B cell (primary cell): Measurements from ENCODE around the gene SSC5D. TPM values are rescaled to one million over a fixed set of nuclear protein-coding genes. Genes with fewer than 3 reads are reported as not detected.
A peak's percentile ranks its signal among the peaks of the same experiment; 100 is the strongest.

Source experiments
- ATAC-seq: fragments of 200-7000 bp; cut with Tn5 transposase; one replicate; pipeline ENCODE4 v1.10.0; 2021; ENCODE audit warnings: low read depth, mild to moderate bottlenecking, moderate number of reproducible peaks, moderate library complexity
- CTCF ChIA-PET: fragments of 350-600 bp; sonication (Branson Sonifier 250); formaldehyde crosslinking; loops from one replicate; lab custom pipeline; 2021; ENCODE audit warnings: antibody characterized with exemption, inconsistent platforms; lab: Charles Lee
- POLR2A ChIA-PET: fragments of 350-600 bp; sonication (Branson Sonifier 250); formaldehyde crosslinking; loops from one replicate; lab custom pipeline; 2021; ENCODE audit warnings: antibody characterized with exemption; lab: Charles Lee
- DNase-seq: peaks from one replicate; pipeline ENCODE4 v3.0.0; 2013
- H2AFZ ChIP-seq: 2 replicates; pipeline ENCODE4 v1.6.1; 2012; ENCODE audit warnings: mild to moderate bottlenecking, low read depth, low read length; ENCODE audit not compliant: insufficient read depth, poor library complexity, severe bottlenecking
- H3K27ac ChIP-seq, 2 donors: 1 replicate in 1 of 2; 2 replicates in 1 of 2; pipeline ENCODE4 v1.5.1; 2012 to 2013; ENCODE audit warnings: low read length in 2 of 2, mild to moderate bottlenecking in 2 of 2, moderate library complexity in 1 of 2
- H3K27me3 ChIP-seq, 4 experiments: fragments of 200-600 bp in 1 of 4; sonication (generic) in 1 of 4; replicated peaks in 1 of 4; 1 replicate in 2 of 4; 2 replicates in 2 of 4; pipeline versions ENCODE4 v1.6.1 to v1.7.0; 2013 to 2016; ENCODE audit warnings: low read length in 3 of 4, mild to moderate bottlenecking in 2 of 4, mixed read lengths in 1 of 4, moderate library complexity in 1 of 4; ENCODE audit not compliant: insufficient read depth in 4 of 4, control insufficient read depth in 3 of 4; ENCODE audit errors: control extremely low read depth in 1 of 4
- H3K36me3 ChIP-seq, 2 experiments: replicated peaks in 1 of 2; 1 replicate in 1 of 2; 2 replicates in 1 of 2; pipeline versions ENCODE4 v1.6.1 to v1.7.1; 2013; ENCODE audit warnings: low read length in 1 of 2; ENCODE audit not compliant: insufficient read depth in 2 of 2, control insufficient read depth in 1 of 2; ENCODE audit errors: control extremely low read depth in 1 of 2, extremely low read depth in 1 of 2
- H3K4me1 ChIP-seq, 2 donors: fragments of 200-600 bp in 1 of 2; sonication (generic) in 1 of 2; 1 replicate in 1 of 2; 2 replicates in 1 of 2; pipeline versions ENCODE4 v1.5.1 to v1.6.1; 2013 to 2017; ENCODE audit warnings: low read length in 2 of 2; ENCODE audit not compliant: control insufficient read depth in 2 of 2, insufficient read depth in 2 of 2
- H3K4me2 ChIP-seq: replicated peaks from 2 replicates; pipeline ENCODE3; 2012; ENCODE audit warnings: mild to moderate bottlenecking, low read depth, low read length; ENCODE audit not compliant: poor library complexity, severe bottlenecking
- H3K4me3 ChIP-seq, 5 experiments: fragments of 200-600 bp in 1 of 5; sonication (generic) in 1 of 5; 1 replicate in 3 of 5; 2 replicates in 2 of 5; pipeline versions ENCODE4 v1.5.1 to v1.7.0; 2011 to 2016; ENCODE audit warnings: low read length in 4 of 5, mild to moderate bottlenecking in 4 of 5, low read depth in 2 of 5, control low read depth in 1 of 5, moderate library complexity in 1 of 5; ENCODE audit not compliant: insufficient read depth in 1 of 5; ENCODE audit errors: control extremely low read depth in 1 of 5, extremely low read depth in 1 of 5
- H3K79me2 ChIP-seq: fragments of 200-600 bp; sonication (generic); one replicate; pipeline ENCODE4 v1.6.0; 2016; ENCODE audit warnings: low read length; ENCODE audit not compliant: control insufficient read depth, insufficient read depth
- H3K9ac ChIP-seq: fragments of 200-600 bp; sonication (generic); 2 replicates; pipeline ENCODE4 v1.6.1; 2017; ENCODE audit warnings: mild to moderate bottlenecking, low read length, moderate library complexity
- H3K9me3 ChIP-seq, 3 donors: one replicate each; pipeline versions ENCODE4 v1.6.1 to v1.7.1; 2013; ENCODE audit warnings: low read length in 2 of 3; ENCODE audit not compliant: control insufficient read depth in 2 of 3, insufficient read depth in 1 of 3; ENCODE audit errors: control extremely low read depth in 1 of 3
- H4K20me1 ChIP-seq: 2 replicates; pipeline ENCODE4 v1.6.0; 2012; ENCODE audit warnings: mild to moderate bottlenecking, low read length; ENCODE audit not compliant: insufficient read depth, control insufficient read depth, poor library complexity, severe bottlenecking
- H3K27ac Mint-ChIP-seq: one replicate; pipeline ENCODE4 v1.8.0; 2021; ENCODE audit warnings: mixed read lengths
- H3K27me3 Mint-ChIP-seq: one replicate; pipeline ENCODE4 v1.8.0; 2021; ENCODE audit warnings: mixed read lengths
- H3K4me1 Mint-ChIP-seq: one replicate; pipeline ENCODE4 v1.8.0; 2021; ENCODE audit warnings: mixed read lengths
- H3K4me3 Mint-ChIP-seq: one replicate; pipeline ENCODE4 v1.8.0; 2021; ENCODE audit warnings: mixed read lengths
- H3K9me3 Mint-ChIP-seq: one replicate; pipeline ENCODE4 v1.8.0; 2022; ENCODE audit warnings: mixed read lengths; ENCODE audit not compliant: insufficient read depth
- EZH2 ChIP-seq: IDR thresholded peaks from 2 replicates; pipeline ENCODE4 v1.6.1; 2012; ENCODE audit warnings: borderline replicate concordance, low read depth, mild to moderate bottlenecking, moderate library complexity, low read length; ENCODE audit not compliant: insufficient read depth, poor library complexity, severe bottlenecking
- WGBS: methylation state at CpG from one replicate; pipeline ENCODE4 v1.1.5; 2013; ENCODE audit warnings: missing lambda C conversion rate; ENCODE audit not compliant: insufficient coverage; 5-methylcytosine and 5-hydroxymethylcytosine counted together
- intact Hi-C: fragments of 100-400 bp; cut with micrococcal nuclease; formaldehyde crosslinking; loops from one replicate; pipeline ENCODE4 v1.10.0; 2022
- polyA plus RNA-seq: library from polyadenylated mRNA; depleted of rRNA; stranded (reverse); fragments of >200 nt; gene quantifications from 2 replicates; pipeline ENCODE4 v1.2.3, GENCODE V29; 2012
- total RNA-seq, 2 donors: library from RNA; stranded (reverse); fragments of 120-200 nt in 1 of 2; gene quantifications; 1 replicate in 1 of 2; 2 replicates in 1 of 2; pipeline versions ENCODE4 v1.2.3 to v1.2.4, GENCODE V29; 2013 to 2022
- TF ChIP-seq, protein P1 (sequence below): fragments of 200-600 bp; IDR thresholded peaks from one replicate; pipeline ENCODE4 v1.8.0; 2022; ENCODE audit warnings: antibody characterized with exemption, mild to moderate bottlenecking

Gene SSC5D
- total and polyA plus RNA-seq, 2 donors (not counting 1 experiment from before 2014, with no cell fraction given) = 0.22 to 0.44 TPM

DNA sequence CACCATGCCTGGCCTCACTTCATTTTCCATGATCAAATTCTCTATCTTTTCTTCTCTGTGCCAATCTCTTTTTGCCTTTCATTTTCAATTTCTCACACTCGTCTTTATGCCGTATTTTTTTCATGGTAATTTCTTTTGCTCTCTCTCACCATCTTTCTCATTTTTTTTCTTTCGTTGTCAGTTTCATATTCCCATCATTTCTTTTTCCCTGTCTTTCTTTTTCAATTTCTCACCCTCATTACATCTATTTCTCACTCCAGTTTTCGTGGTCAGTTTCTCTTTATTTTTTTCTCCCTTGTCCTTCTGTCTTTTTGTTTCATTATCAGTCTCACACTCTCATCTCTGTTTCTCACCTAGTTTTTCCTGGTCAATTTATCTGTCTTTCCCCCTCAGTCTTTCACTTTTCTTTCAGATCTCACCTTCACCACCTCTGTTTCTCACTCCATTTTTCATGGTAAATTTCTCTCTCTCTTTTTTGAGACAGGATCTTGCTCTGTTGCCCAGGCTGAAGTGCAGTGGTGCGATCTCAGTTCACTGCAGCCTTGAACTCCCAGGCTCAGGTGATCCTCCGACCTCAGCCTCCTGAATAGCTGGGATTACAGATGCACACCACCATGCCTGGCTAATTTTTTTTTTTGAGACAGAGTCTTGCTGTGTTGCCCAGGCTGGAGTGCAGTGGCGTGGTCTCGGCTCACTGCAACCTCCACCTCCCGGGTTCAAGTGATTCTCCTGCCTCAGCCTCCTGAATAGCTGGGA, 14.1 kb downstream of the SSC5D start:
- POLR2A ChIA-PET = no interaction called here
- Histone ChIP-seq H3K36me3 (no peaks in the 10 kb centered on the region), H4K20me1 (no peaks in the 10 kb centered on the region), H3K4me3 (no peak overlapping the region), H3K27me3 (no peaks in the 10 kb centered on the region), H3K27ac (no peak overlapping the region), H3K79me2 (peaks cover 6% of the 10 kb centered on the region), H3K4me2 (no peak overlapping the region), H2AFZ (no peak overlapping the region), H3K9ac (no peak overlapping the region), H3K4me1 (peaks cover 4 to 16% of the 10 kb centered on the region in 2 donors), H3K9me3 (no peaks in the 10 kb centered on the region)
- Mint-ChIP-seq H3K9me3 (no peaks in the 10 kb centered on the region), H3K27ac (no peak overlapping the region), H3K27me3 (no peaks in the 10 kb centered on the region), H3K4me3 (peak overlapping the region; percentile 57), H3K4me1 (peaks cover 16% of the 10 kb centered on the region)
- DNase-seq (no peak), ATAC-seq (no peak)
- 90% methylated on average over 7 of the region's 9 CpGs for WGBS
- TF ChIP-seq, protein P1, sequence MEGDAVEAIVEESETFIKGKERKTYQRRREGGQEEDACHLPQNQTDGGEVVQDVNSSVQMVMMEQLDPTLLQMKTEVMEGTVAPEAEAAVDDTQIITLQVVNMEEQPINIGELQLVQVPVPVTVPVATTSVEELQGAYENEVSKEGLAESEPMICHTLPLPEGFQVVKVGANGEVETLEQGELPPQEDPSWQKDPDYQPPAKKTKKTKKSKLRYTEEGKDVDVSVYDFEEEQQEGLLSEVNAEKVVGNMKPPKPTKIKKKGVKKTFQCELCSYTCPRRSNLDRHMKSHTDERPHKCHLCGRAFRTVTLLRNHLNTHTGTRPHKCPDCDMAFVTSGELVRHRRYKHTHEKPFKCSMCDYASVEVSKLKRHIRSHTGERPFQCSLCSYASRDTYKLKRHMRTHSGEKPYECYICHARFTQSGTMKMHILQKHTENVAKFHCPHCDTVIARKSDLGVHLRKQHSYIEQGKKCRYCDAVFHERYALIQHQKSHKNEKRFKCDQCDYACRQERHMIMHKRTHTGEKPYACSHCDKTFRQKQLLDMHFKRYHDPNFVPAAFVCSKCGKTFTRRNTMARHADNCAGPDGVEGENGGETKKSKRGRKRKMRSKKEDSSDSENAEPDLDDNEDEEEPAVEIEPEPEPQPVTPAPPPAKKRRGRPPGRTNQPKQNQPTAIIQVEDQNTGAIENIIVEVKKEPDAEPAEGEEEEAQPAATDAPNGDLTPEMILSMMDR = no peak
- TF ChIP-seq EZH2 = no peak
- CTCF ChIA-PET = interaction anchor here (1.0 to 2.0 kb wide), 2 partner anchors 14 to 131 kb away, joined by 3 to 5 read pairs; no protein-coding TSS in a partner anchor
- intact Hi-C loops = loop anchor here (2.0 to 5.0 kb wide), 4 partner anchors 26 to 200 kb away; partner anchors contain the start of genes ISOC2 and ZNF628

DNA sequence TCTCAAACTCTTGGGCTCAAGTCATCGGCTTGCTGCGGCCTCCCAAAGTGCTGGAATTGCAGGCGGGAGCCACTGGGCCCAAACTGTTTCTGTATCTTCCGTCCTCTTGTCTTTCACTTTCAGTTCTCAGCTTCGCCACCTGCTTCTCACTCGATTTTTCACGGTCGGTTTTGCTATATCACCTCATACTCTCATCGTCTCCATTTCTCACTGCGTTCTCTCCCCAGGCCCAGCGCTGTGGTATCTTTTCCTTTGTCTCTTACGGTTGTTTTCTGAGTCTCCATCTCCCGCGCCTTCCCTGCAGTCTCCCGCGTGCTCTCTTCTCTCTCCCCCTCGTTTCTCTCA, 14.9 kb downstream of the SSC5D start:
- H3K9ac ChIP-seq = peak overlapping the region; percentile 64
- no peaks in the 10 kb centered on the region for H3K27me3 ChIP-seq
- ChIA-PET CTCF (interaction anchor here (0.7 to 2.7 kb wide), 33 partner anchors 9 to 414 kb away, joined by 3 to 133 read pairs (median 7); partner anchors contain the start of genes ISOC2, KMT5C, NAT14 and PPP6R1), POLR2A (interaction anchor here (0.6 kb wide), 1 partner anchor 524 kb away, joined by 5 read pairs; no protein-coding TSS in a partner anchor)
- H3K4me1 Mint-ChIP-seq = peaks cover 16% of the 10 kb centered on the region
- H3K9me3 ChIP-seq = no peaks in the 10 kb centered on the region
- peak overlapping the region; percentile 86 for H3K4me2 ChIP-seq
- intact Hi-C loops = loop anchor here (2.0 to 5.0 kb wide), 4 partner anchors 26 to 201 kb away; partner anchors contain the start of genes ISOC2 and ZNF628
- ATAC-seq (no peak), DNase-seq (peak; percentile 54)
- peak overlapping the region in 4 of 5 experiments; percentile 67 to 71 (median 69) for H3K4me3 ChIP-seq
- 77% methylated on average over 17 of the region's 17 CpGs for WGBS
- H3K27ac ChIP-seq = peak overlapping the region; percentile 91 to 94
- no peaks in the 10 kb centered on the region for H3K9me3 Mint-ChIP-seq
- peak overlapping the region; percentile 94 for H3K27ac Mint-ChIP-seq
- no peak for TF ChIP-seq EZH2
- TF ChIP-seq, protein P1 = no peak
- no peaks in the 10 kb centered on the region for H3K36me3 ChIP-seq
- H3K79me2 ChIP-seq = peaks cover 6% of the 10 kb centered on the region
- no peaks in the 10 kb centered on the region for H4K20me1 ChIP-seq
- peak overlapping the region; percentile 93 for H3K4me3 Mint-ChIP-seq
- H2AFZ ChIP-seq = peak overlapping the region; percentile 93
- H3K4me1 ChIP-seq = peaks cover 4 to 16% of the 10 kb centered on the region in 2 donors
- H3K27me3 Mint-ChIP-seq = no peaks in the 10 kb centered on the region
